ENCODE measurements around the gene TRAM2. TPM values are rescaled to one million over a fixed set of nuclear protein-coding genes. Genes with fewer than 3 reads are reported as not detected.

The TRAM2 gene
- total RNA-seq, 1 donor from 2014 or later: 159 TPM

- DNase-seq (ENCODE audit: low spot score): no peak
- TF ChIP-seq, protein P1, sequence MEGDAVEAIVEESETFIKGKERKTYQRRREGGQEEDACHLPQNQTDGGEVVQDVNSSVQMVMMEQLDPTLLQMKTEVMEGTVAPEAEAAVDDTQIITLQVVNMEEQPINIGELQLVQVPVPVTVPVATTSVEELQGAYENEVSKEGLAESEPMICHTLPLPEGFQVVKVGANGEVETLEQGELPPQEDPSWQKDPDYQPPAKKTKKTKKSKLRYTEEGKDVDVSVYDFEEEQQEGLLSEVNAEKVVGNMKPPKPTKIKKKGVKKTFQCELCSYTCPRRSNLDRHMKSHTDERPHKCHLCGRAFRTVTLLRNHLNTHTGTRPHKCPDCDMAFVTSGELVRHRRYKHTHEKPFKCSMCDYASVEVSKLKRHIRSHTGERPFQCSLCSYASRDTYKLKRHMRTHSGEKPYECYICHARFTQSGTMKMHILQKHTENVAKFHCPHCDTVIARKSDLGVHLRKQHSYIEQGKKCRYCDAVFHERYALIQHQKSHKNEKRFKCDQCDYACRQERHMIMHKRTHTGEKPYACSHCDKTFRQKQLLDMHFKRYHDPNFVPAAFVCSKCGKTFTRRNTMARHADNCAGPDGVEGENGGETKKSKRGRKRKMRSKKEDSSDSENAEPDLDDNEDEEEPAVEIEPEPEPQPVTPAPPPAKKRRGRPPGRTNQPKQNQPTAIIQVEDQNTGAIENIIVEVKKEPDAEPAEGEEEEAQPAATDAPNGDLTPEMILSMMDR (IDR thresholded peaks at IDR 0.05): no peak
- no peak overlapping the region for H3K27ac Mint-ChIP-seq (ENCODE audit: unreplicated experiment)
- H3K4me3 Mint-ChIP-seq (ENCODE audit: unreplicated experiment): no peak overlapping the region
- H3K9me3 Mint-ChIP-seq (ENCODE audit: low read depth): no peaks in the 10 kb centered on the region
- peaks cover 12% of the 10 kb centered on the region for H3K36me3 Mint-ChIP-seq (ENCODE audit: low read depth)
- no peaks in the 10 kb centered on the region for H3K27me3 Mint-ChIP-seq (ENCODE audit: low read depth)
- peaks cover 19% of the 10 kb centered on the region for H3K4me1 Mint-ChIP-seq (ENCODE audit: low read depth)
Measured at GRCh38 chr6:52579006-52579660, 2.3 kb upstream of the TRAM2 start.

DNA sequence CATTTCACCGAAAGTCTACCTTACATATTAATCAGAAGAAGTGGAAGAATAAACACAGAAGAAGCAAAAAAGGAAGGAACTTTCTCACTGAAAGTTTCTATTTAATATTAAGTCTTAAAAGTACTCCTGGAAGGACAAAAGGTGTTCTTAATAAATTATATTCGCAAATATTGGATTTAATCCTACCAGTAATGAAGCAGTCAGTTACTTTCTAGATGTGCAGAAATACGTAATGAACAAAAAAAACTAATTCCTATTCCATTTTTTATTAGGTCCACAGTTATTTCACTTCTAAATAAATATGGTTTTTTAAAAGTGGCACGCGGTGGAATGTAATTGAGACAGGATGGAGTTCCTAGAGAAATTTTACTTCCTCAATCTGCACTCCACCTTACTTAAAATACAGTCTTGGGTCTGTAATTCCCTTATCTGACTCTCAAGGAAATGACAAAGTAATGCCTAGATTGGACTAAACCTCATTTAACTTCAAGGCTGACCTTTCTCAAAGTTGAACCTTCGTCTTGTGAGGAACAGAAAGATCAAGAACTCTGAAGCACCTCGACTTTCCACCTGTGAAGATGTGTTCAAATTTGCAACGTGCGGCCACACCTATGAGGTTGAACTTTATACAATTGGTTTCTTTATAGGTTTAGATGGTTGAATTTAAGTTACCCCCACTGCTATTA, 1.1 kb upstream of the TRAM2 start:
- H3K27ac Mint-ChIP-seq (ENCODE audit: unreplicated experiment): peak overlapping the region; percentile 89
- TF ChIP-seq, protein P1 (IDR thresholded peaks at IDR 0.05): no peak
- peaks cover 14% of the 10 kb centered on the region for H3K36me3 Mint-ChIP-seq (ENCODE audit: low read depth)
- H3K4me1 Mint-ChIP-seq (ENCODE audit: low read depth): peaks cover 31% of the 10 kb centered on the region
- H3K4me3 Mint-ChIP-seq (ENCODE audit: unreplicated experiment): peak overlapping the region; percentile 80
- no peaks in the 10 kb centered on the region for H3K9me3 Mint-ChIP-seq (ENCODE audit: low read depth)
- no peak for DNase-seq (ENCODE audit: low spot score)
- H3K27me3 Mint-ChIP-seq (ENCODE audit: low read depth): no peaks in the 10 kb centered on the region

GRCh38 chr6:52576392-52577021, 353 bp downstream of the TRAM2 start:
- no peak for DNase-seq (ENCODE audit: low spot score)
- Mint-ChIP-seq H3K4me3 (ENCODE audit: unreplicated experiment) (peak overlapping the region; percentile 98), H3K36me3 (ENCODE audit: low read depth) (peaks cover 11% of the 10 kb centered on the region), H3K9me3 (ENCODE audit: low read depth) (no peaks in the 10 kb centered on the region), H3K4me1 (ENCODE audit: low read depth) (peaks cover 44% of the 10 kb centered on the region), H3K27me3 (ENCODE audit: low read depth) (no peaks in the 10 kb centered on the region), H3K27ac (ENCODE audit: unreplicated experiment) (peak overlapping the region; percentile 96)
- TF ChIP-seq, protein P1 (IDR thresholded peaks at IDR 0.05): peak; percentile 82

DNA sequence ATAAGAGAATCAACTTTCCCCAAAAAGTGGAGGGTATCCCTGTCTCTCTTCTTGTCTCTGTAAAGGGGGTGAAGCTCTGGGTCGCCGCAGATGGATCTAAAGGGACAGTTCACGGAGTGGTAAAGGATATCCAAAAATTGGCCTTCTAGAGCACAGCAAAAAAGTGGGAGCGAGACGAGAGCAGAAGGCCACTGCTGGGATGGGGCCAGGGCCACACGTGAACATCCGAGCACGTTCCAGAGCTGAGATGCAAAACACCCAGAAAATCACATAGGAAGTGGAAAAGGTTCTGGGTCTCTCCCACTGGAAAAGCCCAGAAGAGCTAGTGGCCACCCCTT, 837 bp downstream of the TRAM2 start:
- TF ChIP-seq, protein P1 (IDR thresholded peaks at IDR 0.05): no peak
- Mint-ChIP-seq H3K4me3 (ENCODE audit: unreplicated experiment) (peak overlapping the region; percentile 98), H3K9me3 (ENCODE audit: low read depth) (no peaks in the 10 kb centered on the region), H3K27ac (ENCODE audit: unreplicated experiment) (peak overlapping the region; percentile 96), H3K4me1 (ENCODE audit: low read depth) (peaks cover 49% of the 10 kb centered on the region), H3K27me3 (ENCODE audit: low read depth) (no peaks in the 10 kb centered on the region), H3K36me3 (ENCODE audit: low read depth) (peaks cover 9% of the 10 kb centered on the region)
- no peak for DNase-seq (ENCODE audit: low spot score)

GRCh38 chr6:52575502-52575892, 1.4 kb downstream of the TRAM2 start:
- Mint-ChIP-seq H3K4me3 (ENCODE audit: unreplicated experiment) (peak overlapping the region; percentile 98), H3K9me3 (ENCODE audit: low read depth) (no peaks in the 10 kb centered on the region), H3K27ac (ENCODE audit: unreplicated experiment) (peak overlapping the region; percentile 96), H3K4me1 (ENCODE audit: low read depth) (peaks cover 54% of the 10 kb centered on the region), H3K27me3 (ENCODE audit: low read depth) (no peaks in the 10 kb centered on the region), H3K36me3 (ENCODE audit: low read depth) (peaks cover 5% of the 10 kb centered on the region)
- TF ChIP-seq, protein P1 (IDR thresholded peaks at IDR 0.05): no peak
- no peak for DNase-seq (ENCODE audit: low spot score)
